Measurements from ENCODE around the gene GOLGA8J. TPM values are rescaled to one million over a fixed set of nuclear protein-coding genes. Genes with fewer than 3 reads are reported as not detected.
"Not testable (repeated sequence)": the region's sequence is repeated elsewhere in the genome, so short reads cannot be mapped to it uniquely, and the experiment has no call there.

The GOLGA8J gene
- total RNA-seq, 2 experiments from 2014 or later, result 0.38 TPM; not detected in 1

DNA sequence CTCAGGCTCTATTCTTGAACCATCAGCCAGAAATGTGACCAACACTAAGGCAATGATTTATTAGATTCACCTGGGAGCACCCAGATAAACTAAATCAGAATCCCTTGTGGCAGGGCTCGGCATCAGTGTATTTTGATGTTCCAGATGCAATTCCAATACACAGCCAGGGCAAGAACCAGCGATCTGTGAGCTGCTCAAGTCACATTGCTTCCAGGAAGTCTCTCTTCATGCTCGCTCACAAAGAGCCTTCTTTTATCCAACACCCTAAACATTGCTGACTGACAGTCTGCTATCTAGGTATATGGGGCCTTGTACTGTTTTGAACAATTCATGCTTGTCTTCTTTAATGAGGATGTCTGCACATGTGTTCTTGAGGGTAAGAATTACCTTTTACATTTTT, 40.9 kb upstream of the GOLGA8J start:
- Mint-ChIP-seq H3K9me3 (peaks cover 2% of the 10 kb centered on the region), H3K36me3 (ENCODE audit: low read depth) (no peaks in the 10 kb centered on the region), H3K27me3 (peaks cover 5% of the 10 kb centered on the region), H3K27ac (no peak overlapping the region), H3K4me1 (ENCODE audit: low read depth) (no peaks in the 10 kb centered on the region), H3K4me3 (no peak overlapping the region)
- no peak for DNase-seq
- CTCF ChIA-PET, result no interaction called here
- TF ChIP-seq CTCF (IDR thresholded peaks at IDR 0.05), result no peak
- POLR2A ChIA-PET, result no interaction called here
- ATAC-seq, result no peak
- intact Hi-C loops (cut with micrococcal nuclease), result no loop called here

- H3K27me3 Mint-ChIP-seq, result peaks cover 6% of the 10 kb centered on the region
- no peaks in the 10 kb centered on the region for H3K36me3 Mint-ChIP-seq (ENCODE audit: low read depth)
- no peaks in the 10 kb centered on the region for H3K4me1 Mint-ChIP-seq (ENCODE audit: low read depth)
- H3K27ac Mint-ChIP-seq, result no peak overlapping the region
- H3K9me3 Mint-ChIP-seq, result peaks cover 2% of the 10 kb centered on the region
- no peak overlapping the region for H3K4me3 Mint-ChIP-seq
- TF ChIP-seq CTCF (IDR thresholded peaks at IDR 0.05), result no peak
- ATAC-seq, result no peak
- POLR2A ChIA-PET, result no interaction called here
- CTCF ChIA-PET, result no interaction called here
- intact Hi-C loops (cut with micrococcal nuclease), result no loop called here
- no peak for DNase-seq
Measured at GRCh38 chr15:30042556-30042955, 40.2 kb upstream of the GOLGA8J start.

- intact Hi-C loops (cut with micrococcal nuclease), result no loop called here
- TF ChIP-seq CTCF (IDR thresholded peaks at IDR 0.05), result no peak
Measured at GRCh38 chr15:30043211-30043655, 39.5 kb upstream of the GOLGA8J start.

GRCh38 chr15:30044377-30044776, 38.4 kb upstream of the GOLGA8J start:
- ChIA-PET CTCF (no interaction called here), POLR2A (no interaction called here)
- no peak overlapping the region for H3K27ac Mint-ChIP-seq
- no peaks in the 10 kb centered on the region for H3K36me3 Mint-ChIP-seq (ENCODE audit: low read depth)
- H3K4me1 Mint-ChIP-seq (ENCODE audit: low read depth), result no peaks in the 10 kb centered on the region
- ATAC-seq (no peak), DNase-seq (no peak)
- no peak overlapping the region for H3K4me3 Mint-ChIP-seq
- intact Hi-C loops (cut with micrococcal nuclease), result no loop called here
- H3K27me3 Mint-ChIP-seq, result peaks cover 7% of the 10 kb centered on the region
- TF ChIP-seq CTCF (IDR thresholded peaks at IDR 0.05), result no peak
- no peaks in the 10 kb centered on the region for H3K9me3 Mint-ChIP-seq

More at GRCh38 chr15:30043211-30043655, 39.5 kb upstream of the GOLGA8J start:
- no peak for ATAC-seq
- peaks cover 2% of the 10 kb centered on the region for H3K9me3 Mint-ChIP-seq
- H3K27ac Mint-ChIP-seq, result no peak overlapping the region
- no peaks in the 10 kb centered on the region for H3K4me1 Mint-ChIP-seq (ENCODE audit: low read depth)
- no peak overlapping the region for H3K4me3 Mint-ChIP-seq
- CTCF ChIA-PET, result no interaction called here
- POLR2A ChIA-PET, result no interaction called here
- H3K27me3 Mint-ChIP-seq, result peaks cover 7% of the 10 kb centered on the region
- H3K36me3 Mint-ChIP-seq (ENCODE audit: low read depth), result no peaks in the 10 kb centered on the region
- no peak for DNase-seq

DNA sequence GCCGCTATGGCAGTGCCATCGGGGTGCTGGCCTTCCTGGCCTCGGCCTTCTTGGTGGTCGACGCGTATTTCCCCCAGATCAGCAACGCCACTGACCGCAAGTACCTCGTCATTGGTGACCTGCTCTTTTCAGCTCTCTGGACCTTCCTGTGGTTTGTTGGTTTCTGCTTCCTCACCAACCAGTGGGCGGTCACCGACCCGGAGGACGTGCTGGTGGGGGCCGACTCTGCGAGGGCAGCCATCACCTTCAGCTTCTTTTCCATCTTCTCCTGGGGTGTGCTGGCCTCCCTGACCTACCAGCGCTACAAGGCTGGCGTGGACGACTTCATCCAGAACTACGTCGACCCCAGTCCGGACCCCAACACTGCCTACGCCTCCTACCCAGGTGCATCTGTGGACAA, 37.9 kb upstream of the GOLGA8J start:
- POLR2A ChIA-PET; H3K36me3 Mint-ChIP-seq (ENCODE audit: low read depth); H3K27ac Mint-ChIP-seq; ATAC-seq; DNase-seq; H3K4me3 Mint-ChIP-seq; H3K27me3 Mint-ChIP-seq; CTCF ChIA-PET; H3K4me1 Mint-ChIP-seq (ENCODE audit: low read depth); intact Hi-C loops (cut with micrococcal nuclease); H3K9me3 Mint-ChIP-seq: not testable (repeated sequence)

DNA sequence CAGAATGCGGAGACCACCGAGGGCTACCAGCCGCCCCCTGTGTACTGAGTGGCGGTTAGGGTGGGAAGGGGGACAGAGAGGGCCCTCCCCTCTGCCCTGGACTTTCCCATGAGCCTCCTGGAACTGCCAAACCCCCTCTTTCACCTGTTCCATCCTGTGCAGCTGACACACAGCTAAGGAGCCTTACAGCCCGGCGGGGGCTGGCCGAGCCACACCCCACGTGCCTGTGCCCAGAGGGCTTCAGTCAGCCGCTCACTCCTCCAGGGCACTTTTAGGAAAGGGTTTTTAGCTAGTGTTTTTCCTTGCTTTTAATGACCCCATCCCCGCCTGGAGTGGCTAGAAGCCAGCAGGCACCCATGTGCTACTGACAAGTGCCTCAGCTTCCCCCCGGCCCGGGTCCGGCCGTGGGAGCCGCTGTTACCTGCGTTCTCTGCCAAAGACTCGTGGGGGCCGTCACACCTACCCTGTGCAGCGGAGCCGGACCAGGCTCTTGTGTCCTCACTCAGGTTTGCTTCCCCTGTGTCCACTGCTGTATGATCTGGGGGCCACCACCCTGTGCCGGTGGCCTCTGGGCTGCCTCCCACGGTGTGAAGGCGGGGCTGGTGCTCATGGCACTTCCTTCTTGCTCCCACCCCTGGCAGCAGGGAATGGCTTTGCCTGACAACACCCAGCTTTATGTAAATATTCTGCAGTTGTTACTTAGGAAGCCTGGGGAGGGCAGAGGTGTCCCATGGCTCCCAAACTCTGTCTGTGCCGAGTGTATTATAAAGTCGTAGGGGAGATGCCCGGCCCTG, 37.3 kb upstream of the GOLGA8J start:
- POLR2A ChIA-PET; CTCF ChIA-PET; intact Hi-C loops (cut with micrococcal nuclease): not testable (repeated sequence)

More for the DNA sequence above, 37.3 kb upstream of the GOLGA8J start:
- not testable (repeated sequence) for H3K27ac Mint-ChIP-seq; H3K9me3 Mint-ChIP-seq; H3K4me3 Mint-ChIP-seq; ATAC-seq; H3K36me3 Mint-ChIP-seq (ENCODE audit: low read depth); H3K4me1 Mint-ChIP-seq (ENCODE audit: low read depth); DNase-seq; H3K27me3 Mint-ChIP-seq

Data from activated CD8-positive, alpha-beta T cell treated with anti-CD3 and anti-CD28 coated beads for 36 hours (primary cell).